ENCODE measurements around the gene ZNF124. TPM values are rescaled to one million over a fixed set of nuclear protein-coding genes. Genes with fewer than 3 reads are reported as not detected.

Gene ZNF124
- total and polyA plus RNA-seq, 2 of the 8 experiments (the other 6 are each of a cell fraction or from before 2014, with no cell fraction given), result 4.6 to 39.9 TPM

DNA sequence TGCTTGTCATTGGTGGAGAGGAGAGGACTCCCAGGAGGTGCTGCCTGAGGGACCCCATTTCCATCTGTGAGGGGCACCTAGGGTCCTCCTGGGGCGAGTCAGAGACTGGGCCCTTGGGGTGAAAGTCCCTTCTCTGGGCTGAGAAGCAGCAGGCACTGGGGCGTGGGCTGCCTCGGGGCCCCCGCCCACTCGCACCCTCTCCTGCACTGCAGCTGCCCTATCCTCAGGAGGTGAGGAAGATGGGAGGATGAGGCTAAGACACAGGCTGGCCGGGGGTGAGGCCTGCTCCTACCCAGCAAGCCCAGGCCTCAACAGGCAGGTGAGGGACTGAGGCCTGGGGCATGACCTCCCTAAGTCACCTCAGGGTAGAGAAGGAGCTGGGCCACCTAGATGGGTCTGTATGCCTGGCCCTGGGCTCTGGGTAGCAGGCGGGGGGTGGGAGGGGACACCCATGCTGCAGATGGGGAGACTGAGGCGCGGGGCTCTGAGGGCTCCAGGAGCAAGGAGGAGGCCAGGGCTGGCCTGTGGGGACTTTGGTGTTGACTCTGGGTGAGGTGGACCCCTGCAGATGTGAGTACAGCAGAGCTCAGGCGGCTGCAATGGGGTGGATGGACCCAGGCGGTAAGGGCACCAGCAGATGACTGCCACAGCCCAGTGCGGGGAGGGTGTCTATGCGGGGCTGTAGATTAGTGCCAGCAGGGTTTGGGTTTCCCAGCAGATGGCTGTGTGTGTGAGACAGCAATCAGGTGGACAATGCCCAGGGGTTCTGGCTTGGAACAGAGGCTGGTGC is 57.3 kb downstream of the ZNF124 start (continued):
- TF ChIP-seq, protein P1, sequence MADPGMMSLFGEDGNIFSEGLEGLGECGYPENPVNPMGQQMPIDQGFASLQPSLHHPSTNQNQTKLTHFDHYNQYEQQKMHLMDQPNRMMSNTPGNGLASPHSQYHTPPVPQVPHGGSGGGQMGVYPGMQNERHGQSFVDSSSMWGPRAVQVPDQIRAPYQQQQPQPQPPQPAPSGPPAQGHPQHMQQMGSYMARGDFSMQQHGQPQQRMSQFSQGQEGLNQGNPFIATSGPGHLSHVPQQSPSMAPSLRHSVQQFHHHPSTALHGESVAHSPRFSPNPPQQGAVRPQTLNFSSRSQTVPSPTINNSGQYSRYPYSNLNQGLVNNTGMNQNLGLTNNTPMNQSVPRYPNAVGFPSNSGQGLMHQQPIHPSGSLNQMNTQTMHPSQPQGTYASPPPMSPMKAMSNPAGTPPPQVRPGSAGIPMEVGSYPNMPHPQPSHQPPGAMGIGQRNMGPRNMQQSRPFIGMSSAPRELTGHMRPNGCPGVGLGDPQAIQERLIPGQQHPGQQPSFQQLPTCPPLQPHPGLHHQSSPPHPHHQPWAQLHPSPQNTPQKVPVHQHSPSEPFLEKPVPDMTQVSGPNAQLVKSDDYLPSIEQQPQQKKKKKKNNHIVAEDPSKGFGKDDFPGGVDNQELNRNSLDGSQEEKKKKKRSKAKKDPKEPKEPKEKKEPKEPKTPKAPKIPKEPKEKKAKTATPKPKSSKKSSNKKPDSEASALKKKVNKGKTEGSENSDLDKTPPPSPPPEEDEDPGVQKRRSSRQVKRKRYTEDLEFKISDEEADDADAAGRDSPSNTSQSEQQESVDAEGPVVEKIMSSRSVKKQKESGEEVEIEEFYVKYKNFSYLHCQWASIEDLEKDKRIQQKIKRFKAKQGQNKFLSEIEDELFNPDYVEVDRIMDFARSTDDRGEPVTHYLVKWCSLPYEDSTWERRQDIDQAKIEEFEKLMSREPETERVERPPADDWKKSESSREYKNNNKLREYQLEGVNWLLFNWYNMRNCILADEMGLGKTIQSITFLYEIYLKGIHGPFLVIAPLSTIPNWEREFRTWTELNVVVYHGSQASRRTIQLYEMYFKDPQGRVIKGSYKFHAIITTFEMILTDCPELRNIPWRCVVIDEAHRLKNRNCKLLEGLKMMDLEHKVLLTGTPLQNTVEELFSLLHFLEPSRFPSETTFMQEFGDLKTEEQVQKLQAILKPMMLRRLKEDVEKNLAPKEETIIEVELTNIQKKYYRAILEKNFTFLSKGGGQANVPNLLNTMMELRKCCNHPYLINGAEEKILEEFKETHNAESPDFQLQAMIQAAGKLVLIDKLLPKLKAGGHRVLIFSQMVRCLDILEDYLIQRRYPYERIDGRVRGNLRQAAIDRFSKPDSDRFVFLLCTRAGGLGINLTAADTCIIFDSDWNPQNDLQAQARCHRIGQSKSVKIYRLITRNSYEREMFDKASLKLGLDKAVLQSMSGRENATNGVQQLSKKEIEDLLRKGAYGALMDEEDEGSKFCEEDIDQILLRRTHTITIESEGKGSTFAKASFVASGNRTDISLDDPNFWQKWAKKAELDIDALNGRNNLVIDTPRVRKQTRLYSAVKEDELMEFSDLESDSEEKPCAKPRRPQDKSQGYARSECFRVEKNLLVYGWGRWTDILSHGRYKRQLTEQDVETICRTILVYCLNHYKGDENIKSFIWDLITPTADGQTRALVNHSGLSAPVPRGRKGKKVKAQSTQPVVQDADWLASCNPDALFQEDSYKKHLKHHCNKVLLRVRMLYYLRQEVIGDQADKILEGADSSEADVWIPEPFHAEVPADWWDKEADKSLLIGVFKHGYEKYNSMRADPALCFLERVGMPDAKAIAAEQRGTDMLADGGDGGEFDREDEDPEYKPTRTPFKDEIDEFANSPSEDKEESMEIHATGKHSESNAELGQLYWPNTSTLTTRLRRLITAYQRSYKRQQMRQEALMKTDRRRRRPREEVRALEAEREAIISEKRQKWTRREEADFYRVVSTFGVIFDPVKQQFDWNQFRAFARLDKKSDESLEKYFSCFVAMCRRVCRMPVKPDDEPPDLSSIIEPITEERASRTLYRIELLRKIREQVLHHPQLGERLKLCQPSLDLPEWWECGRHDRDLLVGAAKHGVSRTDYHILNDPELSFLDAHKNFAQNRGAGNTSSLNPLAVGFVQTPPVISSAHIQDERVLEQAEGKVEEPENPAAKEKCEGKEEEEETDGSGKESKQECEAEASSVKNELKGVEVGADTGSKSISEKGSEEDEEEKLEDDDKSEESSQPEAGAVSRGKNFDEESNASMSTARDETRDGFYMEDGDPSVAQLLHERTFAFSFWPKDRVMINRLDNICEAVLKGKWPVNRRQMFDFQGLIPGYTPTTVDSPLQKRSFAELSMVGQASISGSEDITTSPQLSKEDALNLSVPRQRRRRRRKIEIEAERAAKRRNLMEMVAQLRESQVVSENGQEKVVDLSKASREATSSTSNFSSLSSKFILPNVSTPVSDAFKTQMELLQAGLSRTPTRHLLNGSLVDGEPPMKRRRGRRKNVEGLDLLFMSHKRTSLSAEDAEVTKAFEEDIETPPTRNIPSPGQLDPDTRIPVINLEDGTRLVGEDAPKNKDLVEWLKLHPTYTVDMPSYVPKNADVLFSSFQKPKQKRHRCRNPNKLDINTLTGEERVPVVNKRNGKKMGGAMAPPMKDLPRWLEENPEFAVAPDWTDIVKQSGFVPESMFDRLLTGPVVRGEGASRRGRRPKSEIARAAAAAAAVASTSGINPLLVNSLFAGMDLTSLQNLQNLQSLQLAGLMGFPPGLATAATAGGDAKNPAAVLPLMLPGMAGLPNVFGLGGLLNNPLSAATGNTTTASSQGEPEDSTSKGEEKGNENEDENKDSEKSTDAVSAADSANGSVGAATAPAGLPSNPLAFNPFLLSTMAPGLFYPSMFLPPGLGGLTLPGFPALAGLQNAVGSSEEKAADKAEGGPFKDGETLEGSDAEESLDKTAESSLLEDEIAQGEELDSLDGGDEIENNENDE (IDR thresholded peaks at IDR 0.05; ENCODE audit: insufficient replicate concordance, low read length), result no peak
- no peak for TF ChIP-seq SAP30 (IDR thresholded peaks at IDR 0.05; ENCODE audit: insufficient read depth, insufficient replicate concordance, low read length)
- TF ChIP-seq KDM4A (IDR thresholded peaks at IDR 0.05; ENCODE audit: low read depth, low read length, severe bottlenecking), result no peak
- TF ChIP-seq SP1 (IDR thresholded peaks at IDR 0.05; ENCODE audit: low read depth, low read length), result no peak
- TF ChIP-seq, protein P2, sequence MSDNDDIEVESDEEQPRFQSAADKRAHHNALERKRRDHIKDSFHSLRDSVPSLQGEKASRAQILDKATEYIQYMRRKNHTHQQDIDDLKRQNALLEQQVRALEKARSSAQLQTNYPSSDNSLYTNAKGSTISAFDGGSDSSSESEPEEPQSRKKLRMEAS (IDR thresholded peaks at IDR 0.05), result no peak
- no peak for TF ChIP-seq BRCA1 (IDR thresholded peaks at IDR 0.05; ENCODE audit: low read depth, low read length)
- no peak for TF ChIP-seq MAFK (IDR thresholded peaks at IDR 0.05; ENCODE audit: low read depth, low read length)
- no peak for TF ChIP-seq TBP (IDR thresholded peaks at IDR 0.05; ENCODE audit: low read depth, low read length)
- TF ChIP-seq POU5F1 (IDR thresholded peaks at IDR 0.05; ENCODE audit: low read depth, low read length), result no peak
- TF ChIP-seq CREB1 (IDR thresholded peaks at IDR 0.05), result no peak
